ENCODE measurements around the gene CGGBP1. TPM values are rescaled to one million over a fixed set of nuclear protein-coding genes. Genes with fewer than 3 reads are reported as not detected.

CGGBP1 gene
- total RNA-seq, 4 donors from 2014 or later = 61.1 to 75.9 (median 62.6) TPM

- no peak for TF ChIP-seq POLR2A (IDR thresholded peaks at IDR 0.05)
- TF ChIP-seq, protein P1, sequence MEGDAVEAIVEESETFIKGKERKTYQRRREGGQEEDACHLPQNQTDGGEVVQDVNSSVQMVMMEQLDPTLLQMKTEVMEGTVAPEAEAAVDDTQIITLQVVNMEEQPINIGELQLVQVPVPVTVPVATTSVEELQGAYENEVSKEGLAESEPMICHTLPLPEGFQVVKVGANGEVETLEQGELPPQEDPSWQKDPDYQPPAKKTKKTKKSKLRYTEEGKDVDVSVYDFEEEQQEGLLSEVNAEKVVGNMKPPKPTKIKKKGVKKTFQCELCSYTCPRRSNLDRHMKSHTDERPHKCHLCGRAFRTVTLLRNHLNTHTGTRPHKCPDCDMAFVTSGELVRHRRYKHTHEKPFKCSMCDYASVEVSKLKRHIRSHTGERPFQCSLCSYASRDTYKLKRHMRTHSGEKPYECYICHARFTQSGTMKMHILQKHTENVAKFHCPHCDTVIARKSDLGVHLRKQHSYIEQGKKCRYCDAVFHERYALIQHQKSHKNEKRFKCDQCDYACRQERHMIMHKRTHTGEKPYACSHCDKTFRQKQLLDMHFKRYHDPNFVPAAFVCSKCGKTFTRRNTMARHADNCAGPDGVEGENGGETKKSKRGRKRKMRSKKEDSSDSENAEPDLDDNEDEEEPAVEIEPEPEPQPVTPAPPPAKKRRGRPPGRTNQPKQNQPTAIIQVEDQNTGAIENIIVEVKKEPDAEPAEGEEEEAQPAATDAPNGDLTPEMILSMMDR (IDR thresholded peaks at IDR 0.05) = no peak
- H3K9me3 ChIP-seq = no peaks in the 10 kb centered on the region
- no peak overlapping the region for H3K4me3 ChIP-seq
- no peaks in the 10 kb centered on the region for H3K27me3 ChIP-seq
- no peaks in the 10 kb centered on the region for H3K4me1 ChIP-seq
- DNase-seq = no peak
- no peaks in the 10 kb centered on the region for H3K36me3 ChIP-seq
- H3K27ac ChIP-seq = no peak overlapping the region
These were observed 48.0 kb downstream of the CGGBP1 start for GRCh38 chr3:88010810-88011209.

DNA sequence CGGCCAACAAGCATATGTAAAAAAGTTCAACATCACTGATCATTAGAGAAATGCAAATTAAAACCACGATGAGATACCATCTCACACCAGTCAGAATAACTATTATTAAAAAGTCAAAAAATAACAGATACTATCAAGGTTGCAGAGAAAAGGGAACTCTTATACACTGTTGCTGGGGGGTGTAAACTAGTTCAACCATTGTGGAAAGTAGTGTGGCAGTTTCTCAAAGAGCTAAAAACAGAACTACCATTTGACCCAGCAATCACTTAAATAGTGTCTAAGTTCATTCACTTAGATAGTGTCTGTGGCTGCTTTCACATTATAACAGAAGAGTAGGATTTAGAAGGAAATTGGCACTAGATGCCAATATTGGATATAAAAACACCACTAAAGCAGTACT, 49.7 kb downstream of the CGGBP1 start:
- H3K4me3 ChIP-seq = no peak overlapping the region
- no peak overlapping the region for H3K27ac ChIP-seq
- no peaks in the 10 kb centered on the region for H3K27me3 ChIP-seq
- TF ChIP-seq, protein P1 (IDR thresholded peaks at IDR 0.05) = no peak
- TF ChIP-seq POLR2A (IDR thresholded peaks at IDR 0.05) = no peak
- DNase-seq = no peak
- no peaks in the 10 kb centered on the region for H3K4me1 ChIP-seq
- H3K9me3 ChIP-seq = no peaks in the 10 kb centered on the region
- no peaks in the 10 kb centered on the region for H3K36me3 ChIP-seq

- no peak for TF ChIP-seq POLR2A (IDR thresholded peaks at IDR 0.05)
- TF ChIP-seq, protein P1 (IDR thresholded peaks at IDR 0.05) = peak in 5 of 6 experiments; percentile 18 to 53 (median 31)
- no peaks in the 10 kb centered on the region for H3K36me3 ChIP-seq
- no peaks in the 10 kb centered on the region for H3K4me1 ChIP-seq
- no peak overlapping the region for H3K4me3 ChIP-seq
- no peak overlapping the region for H3K27ac ChIP-seq
- no peaks in the 10 kb centered on the region for H3K27me3 ChIP-seq
- H3K9me3 ChIP-seq = no peaks in the 10 kb centered on the region
- no peak for DNase-seq
These were observed 53.7 kb downstream of the CGGBP1 start for GRCh38 chr3:88005066-88005465.

- H3K9me3 ChIP-seq = no peaks in the 10 kb centered on the region
- no peaks in the 10 kb centered on the region for H3K27me3 ChIP-seq
- no peak for DNase-seq
- no peaks in the 10 kb centered on the region for H3K36me3 ChIP-seq
- TF ChIP-seq, protein P1 (IDR thresholded peaks at IDR 0.05) = peak; percentile 36 to 84 (median 71)
- no peak for TF ChIP-seq POLR2A (IDR thresholded peaks at IDR 0.05)
- no peak overlapping the region for H3K27ac ChIP-seq
- no peak overlapping the region for H3K4me3 ChIP-seq
- H3K4me1 ChIP-seq = no peaks in the 10 kb centered on the region
These were observed 55.6 kb downstream of the CGGBP1 start for GRCh38 chr3:88003115-88003755.

DNA sequence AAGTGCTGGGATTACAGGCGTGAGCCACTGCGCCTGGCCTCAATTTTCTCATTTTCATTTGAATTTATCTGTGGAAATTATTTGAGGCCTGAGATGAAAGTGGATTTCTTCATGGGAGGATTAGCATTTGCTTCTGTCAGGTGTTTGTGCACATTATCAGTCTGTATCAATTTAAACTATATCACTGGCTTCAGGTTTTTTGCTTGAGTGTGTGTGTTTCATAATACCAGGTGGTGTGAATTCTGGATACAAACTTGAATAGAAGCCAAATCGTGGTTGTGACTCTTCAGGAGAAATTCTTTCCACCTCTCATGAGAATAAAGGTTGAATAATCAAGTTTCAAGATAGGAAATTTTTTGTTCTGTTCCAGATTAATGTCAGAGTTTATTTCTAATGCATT, 56.4 kb downstream of the CGGBP1 start:
- no peak for TF ChIP-seq POLR2A (IDR thresholded peaks at IDR 0.05)
- TF ChIP-seq, protein P1 (IDR thresholded peaks at IDR 0.05) = no peak
- H3K4me3 ChIP-seq = no peak overlapping the region
- H3K27me3 ChIP-seq = no peaks in the 10 kb centered on the region
- H3K36me3 ChIP-seq = no peaks in the 10 kb centered on the region
- DNase-seq = no peak
- H3K9me3 ChIP-seq = no peaks in the 10 kb centered on the region
- no peaks in the 10 kb centered on the region for H3K4me1 ChIP-seq
- H3K27ac ChIP-seq = no peak overlapping the region

Other genes with a start within 250 kb of the CGGBP1 start
- 10 to 100 TPM; 10.7 to 27.3 (median 15.0) TPM for gene ZNF654, start 250 bp upstream of the CGGBP1 start, total RNA-seq
- 10 to 100 TPM; 17.4 to 23.8 (median 19.4) TPM for gene C3orf38, start 91.0 kb upstream of the CGGBP1 start, total RNA-seq